H1 (cell line): ENCODE measurements around the gene SMTN. TPM values are rescaled to one million over a fixed set of nuclear protein-coding genes. Genes with fewer than 3 reads are reported as not detected.

ENCODE experiments used
- BCL11A ChIP-seq, 2 experiments: IDR thresholded peaks; one replicate each; pipeline ENCODE4 v1.6.1; 2011; ENCODE audit warnings: low read depth in 2 of 2, low read length in 2 of 2, mild to moderate bottlenecking in 2 of 2
- CBX5 ChIP-seq: fragments of 300-800, 300-1000 bp; sonication (generic); IDR thresholded peaks from 2 replicates; pipeline ENCODE4 v1.7.1; 2016; ENCODE audit warnings: antibody characterized with exemption, low read length, low read depth
- CHD1 ChIP-seq: IDR thresholded peaks from 2 replicates; pipeline ENCODE4 v1.6.1; 2012; ENCODE audit warnings: low read depth, low read length, improper control_type of control experiment
- CHD2 ChIP-seq: IDR thresholded peaks from 2 replicates; pipeline ENCODE4 v1.6.1; 2012; ENCODE audit warnings: low read length, improper control_type of control experiment
- CTBP2 ChIP-seq: IDR thresholded peaks from 2 replicates; pipeline ENCODE4 v1.7.0; 2011; ENCODE audit warnings: borderline replicate concordance, mild to moderate bottlenecking, moderate library complexity, mixed read lengths, low read length; ENCODE audit not compliant: insufficient read depth, insufficient read length
- EP300 ChIP-seq, 2 experiments: IDR thresholded peaks; 1 replicate in 1 of 2; 2 replicates in 1 of 2; pipeline ENCODE4 v1.6.1; 2011 to 2012; ENCODE audit warnings: low read depth in 2 of 2, low read length in 2 of 2, mild to moderate bottlenecking in 2 of 2, borderline replicate concordance in 1 of 2, inconsistent platforms in 1 of 2, moderate library complexity in 1 of 2
- FOSL1 ChIP-seq: IDR thresholded peaks from 2 replicates; pipeline ENCODE4 v1.6.1; 2011; ENCODE audit warnings: mild to moderate bottlenecking, low read depth, low read length, moderate library complexity; ENCODE audit not compliant: insufficient read depth
- HDAC2 ChIP-seq, 2 experiments: fragments of 300-600 bp in 1 of 2; sonication (generic) in 1 of 2; IDR thresholded peaks; 2 replicates each; pipeline ENCODE4 v1.6.1; 2011 to 2012; ENCODE audit warnings: low read depth in 2 of 2, low read length in 2 of 2, mild to moderate bottlenecking in 2 of 2, moderate library complexity in 2 of 2, borderline replicate concordance in 1 of 2, inconsistent platforms in 1 of 2
- HDAC6 ChIP-seq: IDR thresholded peaks from one replicate; pipeline ENCODE4 v1.7.1; 2012; ENCODE audit warnings: low read depth, mild to moderate bottlenecking, inconsistent platforms, low read length, moderate library complexity
- KDM4A ChIP-seq: IDR thresholded peaks from one replicate; pipeline ENCODE4 v1.7.1; 2012; ENCODE audit warnings: low read depth, mild to moderate bottlenecking, moderate library complexity, low read length, inconsistent platforms; ENCODE audit not compliant: severe bottlenecking
- MAFK ChIP-seq: IDR thresholded peaks from 2 replicates; pipeline ENCODE4 v1.6.1; 2012; ENCODE audit warnings: low read depth, mild to moderate bottlenecking, improper control_type of control experiment, low read length
- MAX ChIP-seq: IDR thresholded peaks from 2 replicates; pipeline ENCODE4 v1.6.1; 2012; ENCODE audit warnings: inconsistent platforms
- PHF8 ChIP-seq: fragments of 200-600 bp; sonication (generic); conservative IDR thresholded peaks from 2 replicates; pipeline ENCODE4 v1.7.1; 2012; ENCODE audit warnings: low read depth, mild to moderate bottlenecking, inconsistent platforms, low read length, moderate library complexity
- POLR2AphosphoS5 ChIP-seq: IDR thresholded peaks from 2 replicates; pipeline ENCODE4 v1.6.1; 2011; ENCODE audit warnings: low read depth, low read length
- POU5F1 ChIP-seq: IDR thresholded peaks from 2 replicates; pipeline ENCODE4 v1.6.1; 2011; ENCODE audit warnings: low read depth, mild to moderate bottlenecking, low read length, moderate library complexity
- RAD21 ChIP-seq, 2 experiments: IDR thresholded peaks in 1 of 2; conservative IDR thresholded peaks in 1 of 2; 2 replicates each; pipeline ENCODE4 v1.6.1; 2011; ENCODE audit warnings: low read depth in 2 of 2, low read length in 2 of 2, improper control_type of control experiment in 1 of 2, inconsistent platforms in 1 of 2, mild to moderate bottlenecking in 1 of 2, moderate library complexity in 1 of 2
- RBBP5 ChIP-seq: IDR thresholded peaks from 2 replicates; pipeline ENCODE4 v1.7.1; 2012; ENCODE audit warnings: low read depth, mild to moderate bottlenecking, inconsistent platforms, low read length, moderate library complexity, borderline replicate concordance
- SIRT6 ChIP-seq: IDR thresholded peaks from one replicate; pipeline ENCODE4 v1.7.1; 2012; ENCODE audit warnings: low read length, inconsistent platforms
- SP1 ChIP-seq: IDR thresholded peaks from 2 replicates; pipeline ENCODE4 v1.6.1; 2011; ENCODE audit warnings: low read depth, low read length
- SRF ChIP-seq: IDR thresholded peaks from 2 replicates; pipeline ENCODE4 v1.6.1; 2011; ENCODE audit warnings: mild to moderate bottlenecking, low read depth, low read length, moderate library complexity
- SUZ12 ChIP-seq: fragments of 200-600 bp; sonication (generic); IDR thresholded peaks from 2 replicates; pipeline ENCODE4 v1.6.1; 2012; ENCODE audit warnings: mild to moderate bottlenecking, inconsistent platforms, low read length, moderate library complexity, mixed read lengths
- YY1 ChIP-seq: IDR thresholded peaks from 2 replicates; pipeline ENCODE4 v1.6.1; 2011; ENCODE audit warnings: low read depth, mild to moderate bottlenecking, low read length
- polyA plus RNA-seq, 7 experiments: library from polyadenylated mRNA; depleted of rRNA in 3 of 7; stranded (reverse) in 5 of 7; unstranded in 2 of 7; fragments of >200 nt in 5 of 7; fragments of 200-250 nt in 2 of 7; gene quantifications; 1 replicate in 5 of 7; 2 replicates in 1 of 7; 4 replicates in 1 of 7; pipeline versions ENCODE4 v1.2.1 to v1.2.3, GENCODE V29; 2011 to 2013; ENCODE audit warnings: missing spikeins in 2 of 7, mixed read lengths in 2 of 7
- total RNA-seq: library from RNA; stranded (reverse); fragmentation: NEBNext Ultra II Directional; extraction: Animal tissue kit (Norgen Biotek cat#: 25700); gene quantifications from 2 replicates; pipeline ENCODE4 v1.2.1, GENCODE V29; 2021
- TF ChIP-seq, protein P1 (sequence below): IDR thresholded peaks from 2 replicates; pipeline ENCODE4 v1.6.1; 2011; ENCODE audit warnings: low read length, improper control_type of control experiment

SMTN gene
- total and polyA plus RNA-seq, 2 of the 8 experiments (the other 6 are each of a cell fraction or from before 2014, with no cell fraction given) = 12.3 to 20.8 TPM

- TF ChIP-seq, protein P1, sequence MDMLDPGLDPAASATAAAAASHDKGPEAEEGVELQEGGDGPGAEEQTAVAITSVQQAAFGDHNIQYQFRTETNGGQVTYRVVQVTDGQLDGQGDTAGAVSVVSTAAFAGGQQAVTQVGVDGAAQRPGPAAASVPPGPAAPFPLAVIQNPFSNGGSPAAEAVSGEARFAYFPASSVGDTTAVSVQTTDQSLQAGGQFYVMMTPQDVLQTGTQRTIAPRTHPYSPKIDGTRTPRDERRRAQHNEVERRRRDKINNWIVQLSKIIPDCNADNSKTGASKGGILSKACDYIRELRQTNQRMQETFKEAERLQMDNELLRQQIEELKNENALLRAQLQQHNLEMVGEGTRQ = no peak
- TF ChIP-seq MAFK (no peak), HDAC6 (no peak), POU5F1 (no peak), SRF (peak; percentile 97), FOSL1 (no peak), SUZ12 (no peak), CTBP2 (peak; percentile 48), RBBP5 (no peak; the same call in 1 of the 2 replicates), SP1 (no peak), CHD2 (no peak), KDM4A (peak; percentile 45), YY1 (peak; percentile 93), PHF8 (peak; percentile 84), HDAC2 (IDR thresholded peaks at IDR 0.05; ENCODE audit: borderline replicate concordance in 1 of 2, low read depth in 2 of 2, low read length in 2 of 2) (no peak), BCL11A (IDR thresholded peaks at IDR 0.05; ENCODE audit: low read depth in 2 of 2, low read length in 2 of 2) (no peak), RAD21 (IDR thresholded peaks at IDR 0.05 in 1 of 2, conservative IDR thresholded peaks at IDR 0.05 in 1 of 2; ENCODE audit: low read depth in 2 of 2, low read length in 2 of 2) (peak; percentile 65 to 86), CBX5 (no peak), EP300 (IDR thresholded peaks at IDR 0.05; ENCODE audit: borderline replicate concordance in 1 of 2, low read depth in 2 of 2, low read length in 2 of 2) (no peak), CHD1 (no peak), POLR2AphosphoS5 (peak; percentile 68), MAX (peak; percentile 82), SIRT6 (no peak)
Measured at GRCh38 chr22:31084811-31085492, 3.8 kb downstream of the SMTN start (continued).
